Thoracic aorta (tissue), 2 donors: ENCODE results near the gene MADD. TPM values are rescaled to one million over a fixed set of nuclear protein-coding genes. Genes with fewer than 3 reads are reported as not detected.

Experiments
- ATAC-seq: fragments of 150-250 bp; one replicate; pipeline ENCODE4 v1.8.0; 2017; ENCODE audit warnings: low read depth; ENCODE audit not compliant: insufficient number of reproducible peaks, low FRiP score
- DNase-seq: peaks from one replicate; pipeline ENCODE4 v3.0.0-alpha.2; 2020; ENCODE audit warnings: low spot score
- H3K27ac ChIP-seq, 2 donors: fragments of 200-600 bp; sonication (generic); 1 replicate in 1 of 2; 2 replicates in 1 of 2; pipeline ENCODE4 v1.5.1; 2016; ENCODE audit warnings: mild to moderate bottlenecking in 2 of 2, moderate library complexity in 2 of 2
- H3K27me3 ChIP-seq: fragments of 200-600 bp; sonication (generic); replicated peaks from 2 replicates; pipeline ENCODE4 v1.6.0; 2016; ENCODE audit warnings: mild to moderate bottlenecking; ENCODE audit not compliant: insufficient read depth
- H3K36me3 ChIP-seq: fragments of 200-600 bp; sonication (generic); one replicate; pipeline ENCODE4 v1.5.1; 2016
- H3K4me1 ChIP-seq, 2 donors: fragments of 200-600 bp; sonication (generic); 1 replicate in 1 of 2; 2 replicates in 1 of 2; pipeline versions ENCODE4 v1.5.1 to v1.6.0; 2016; ENCODE audit warnings: low read depth in 2 of 2, mild to moderate bottlenecking in 1 of 2; ENCODE audit not compliant: control insufficient read depth in 1 of 2
- H3K4me3 ChIP-seq: fragments of 200-600 bp; sonication (generic); 2 replicates; pipeline ENCODE4 v1.5.1; 2016; ENCODE audit warnings: mild to moderate bottlenecking
- H3K9me3 ChIP-seq: fragments of 200-600 bp; sonication (generic); 2 replicates; pipeline ENCODE4 v1.5.1; 2016
- CTCF ChIP-seq: fragments of 200-600 bp; sonication (generic); IDR thresholded peaks from one replicate; pipeline ENCODE4 v1.5.1; 2019; ENCODE audit warnings: antibody characterized with exemption
- total RNA-seq, 2 donors: library from RNA; depleted of rRNA; stranded (reverse); fragments of >200 nt; gene quantifications; one replicate each; pipeline versions ENCODE4 v1.1.0 to v1.2.3, GENCODE V29; 2016

The MADD gene
- total RNA-seq, 2 donors from 2014 or later, result 58.9 to 74.3 TPM

GRCh38 chr11:47280099-47280498 is 10.2 kb downstream of the MADD start:
- Histone ChIP-seq H3K4me1 (no peaks in the 10 kb centered on the region), H3K9me3 (no peaks in the 10 kb centered on the region), H3K27me3 (no peaks in the 10 kb centered on the region), H3K4me3 (no peak overlapping the region), H3K36me3 (peaks cover 86% of the 10 kb centered on the region), H3K27ac (no peak overlapping the region)
- TF ChIP-seq CTCF, result no peak
- DNase-seq, result no peak
- no peak for ATAC-seq

- Histone ChIP-seq H3K4me3 (no peak overlapping the region), H3K4me1 (no peaks in the 10 kb centered on the region), H3K27me3 (no peaks in the 10 kb centered on the region), H3K27ac (no peak overlapping the region), H3K36me3 (peaks cover 86% of the 10 kb centered on the region), H3K9me3 (no peaks in the 10 kb centered on the region)
- no peak for DNase-seq
- ATAC-seq, result no peak
- no peak for TF ChIP-seq CTCF
Measured at GRCh38 chr11:47280860-47281259, 10.9 kb downstream of the MADD start.

GRCh38 chr11:47282462-47282861 is 12.5 kb downstream of the MADD start:
- ATAC-seq, result no peak
- TF ChIP-seq CTCF, result no peak
- no peak for DNase-seq
- peaks cover 82% of the 10 kb centered on the region for H3K36me3 ChIP-seq
- no peaks in the 10 kb centered on the region for H3K4me1 ChIP-seq
- no peak overlapping the region for H3K27ac ChIP-seq
- H3K27me3 ChIP-seq, result no peaks in the 10 kb centered on the region
- H3K9me3 ChIP-seq, result no peaks in the 10 kb centered on the region
- no peak overlapping the region for H3K4me3 ChIP-seq

GRCh38 chr11:47284151-47284550 is 14.2 kb downstream of the MADD start:
- no peak overlapping the region for H3K27ac ChIP-seq
- no peaks in the 10 kb centered on the region for H3K4me1 ChIP-seq
- H3K9me3 ChIP-seq, result no peaks in the 10 kb centered on the region
- ATAC-seq (no peak), DNase-seq (no peak)
- TF ChIP-seq CTCF, result no peak
- no peaks in the 10 kb centered on the region for H3K27me3 ChIP-seq
- H3K36me3 ChIP-seq, result peaks cover 87% of the 10 kb centered on the region
- no peak overlapping the region for H3K4me3 ChIP-seq

GRCh38 chr11:47285969-47286770 is 16.2 kb downstream of the MADD start:
- Histone ChIP-seq H3K4me3 (no peak overlapping the region), H3K9me3 (no peaks in the 10 kb centered on the region), H3K36me3 (peaks cover 90% of the 10 kb centered on the region), H3K27ac (no peak overlapping the region), H3K4me1 (no peaks in the 10 kb centered on the region), H3K27me3 (no peaks in the 10 kb centered on the region)
- DNase-seq, result no peak
- no peak for TF ChIP-seq CTCF
- no peak for ATAC-seq
